ENCODE measurements around the gene RFX2. TPM values are rescaled to one million over a fixed set of nuclear protein-coding genes. Genes with fewer than 3 reads are reported as not detected.

Gene RFX2
- total RNA-seq, 1 donor from 2014 or later = 6.5 TPM

- Mint-ChIP-seq H3K27ac (ENCODE audit: unreplicated experiment) (no peak overlapping the region), H3K9me3 (ENCODE audit: low read depth) (no peaks in the 10 kb centered on the region), H3K36me3 (ENCODE audit: low read depth) (peaks cover 3% of the 10 kb centered on the region), H3K4me3 (ENCODE audit: unreplicated experiment) (no peak overlapping the region), H3K27me3 (ENCODE audit: low read depth) (no peaks in the 10 kb centered on the region), H3K4me1 (ENCODE audit: low read depth) (peaks cover 51% of the 10 kb centered on the region)
- DNase-seq (ENCODE audit: low spot score) = no peak
- no peak for TF ChIP-seq CTCF (IDR thresholded peaks at IDR 0.05)
Measured at GRCh38 chr19:5948752-5949564, 161.3 kb downstream of the RFX2 start.

GRCh38 chr19:5947435-5947834, 162.9 kb downstream of the RFX2 start:
- no peak overlapping the region for H3K4me3 Mint-ChIP-seq (ENCODE audit: unreplicated experiment)
- no peak for TF ChIP-seq CTCF (IDR thresholded peaks at IDR 0.05)
- no peaks in the 10 kb centered on the region for H3K27me3 Mint-ChIP-seq (ENCODE audit: low read depth)
- DNase-seq (ENCODE audit: low spot score) = no peak
- H3K4me1 Mint-ChIP-seq (ENCODE audit: low read depth) = peaks cover 36% of the 10 kb centered on the region
- H3K9me3 Mint-ChIP-seq (ENCODE audit: low read depth) = no peaks in the 10 kb centered on the region
- H3K27ac Mint-ChIP-seq (ENCODE audit: unreplicated experiment) = peak overlapping the region; percentile 74
- H3K36me3 Mint-ChIP-seq (ENCODE audit: low read depth) = peaks cover 3% of the 10 kb centered on the region

GRCh38 chr19:5943623-5944022, 166.7 kb downstream of the RFX2 start:
- Mint-ChIP-seq H3K4me3 (ENCODE audit: unreplicated experiment) (no peak overlapping the region), H3K36me3 (ENCODE audit: low read depth) (peaks cover 10% of the 10 kb centered on the region), H3K27me3 (ENCODE audit: low read depth) (no peaks in the 10 kb centered on the region), H3K4me1 (ENCODE audit: low read depth) (peaks cover 11% of the 10 kb centered on the region), H3K27ac (ENCODE audit: unreplicated experiment) (no peak overlapping the region), H3K9me3 (ENCODE audit: low read depth) (no peaks in the 10 kb centered on the region)
- TF ChIP-seq CTCF (IDR thresholded peaks at IDR 0.05) = no peak
- no peak for DNase-seq (ENCODE audit: low spot score)

Other genes starting within 250 kb of the RFX2 start
- gene FUT5, start 240.0 kb downstream of the RFX2 start, total RNA-seq = not detected in 3 replicates
- gene NDUFA11, start 206.7 kb downstream of the RFX2 start, total RNA-seq = 202 to 224 TPM (median 204 TPM) in 3 replicates
- 5.6 to 6.5 TPM (median 6.1 TPM) in 3 replicates for gene VMAC, start 205.6 kb downstream of the RFX2 start, total RNA-seq
- 7.2 to 11.9 TPM (median 10.5 TPM) in 3 replicates for gene CAPS, start 196.2 kb downstream of the RFX2 start, total RNA-seq
- gene RANBP3, start 132.4 kb downstream of the RFX2 start, total RNA-seq = 53.5 to 65.5 TPM (median 57.7 TPM) in 3 replicates
- 0.10 TPM in 1 of 3 replicates, not detected in the others for gene ACSBG2, start 25.2 kb upstream of the RFX2 start, total RNA-seq
- 57.7 to 61.2 TPM (median 60.9 TPM) in 3 replicates for gene MLLT1, start 169.5 kb upstream of the RFX2 start, total RNA-seq
- not detected in 3 replicates for gene ACER1, start 223.1 kb upstream of the RFX2 start, total RNA-seq

Measured in chondrocyte (in vitro differentiated cells).